HepG2 (cell line): ENCODE data around the gene GPR12. TPM values are rescaled to one million over a fixed set of nuclear protein-coding genes. Genes with fewer than 3 reads are reported as not detected.

Experiments
- ATAC-seq: fragments of 200-7000 bp; cut with Tn5 transposase; 3 replicates; pipeline ENCODE4 v1.9.1; 2020; ENCODE audit warnings: mild to moderate bottlenecking, moderate library complexity
- BruUV-seq: library from RNA; stranded (reverse); fragments of 400-500 nt; replicated peaks from 2 replicates; lab custom pipeline; 2021; lab: Mats Ljungman, UMichigan
- CTCF ChIA-PET: fragments of 300-600 bp; formaldehyde crosslinking; extraction: SDS; loops from one replicate; lab custom pipeline; 2021; ENCODE audit warnings: low total read pairs, inconsistent platforms, low intra/inter-chr PET ratio; lab: Yijun Ruan, JAX
- POLR2A ChIA-PET: fragments of 350-600 bp; sonication (Branson Sonifier 250); formaldehyde crosslinking; loops from one replicate; lab custom pipeline; 2020; ENCODE audit warnings: antibody characterized with exemption, inconsistent platforms; lab: Yijun Ruan, JAX
- DNase-seq: peaks from one replicate; pipeline ENCODE4 v3.0.0-alpha.2; 2015; ENCODE audit warnings: low spot score
- FAIRE-seq: peaks from 3 replicates; lab custom pipeline; 2011; peaks lifted over from hg19 to GRCh38; lab: Jason Lieb, UNC
- H2AFZ ChIP-seq: one replicate; pipeline ENCODE4 v1.6.1; 2011; ENCODE audit warnings: low read length, inconsistent platforms
- H3K27ac ChIP-seq: fragments of 300-600 bp; 3 replicates; pipeline ENCODE4 v1.8.0; 2011; ENCODE audit warnings: mixed run types, mild to moderate bottlenecking, mixed read lengths, low read length, inconsistent platforms; ENCODE audit not compliant: insufficient read depth; ENCODE audit errors: extremely low read length
- H3K27me3 ChIP-seq, 2 experiments: fragments of 200-600 bp in 1 of 2; 2 replicates in 1 of 2; 3 replicates in 1 of 2; pipeline versions ENCODE4 v1.6.0 to v1.8.0; 2011; ENCODE audit warnings: low read length in 2 of 2, mild to moderate bottlenecking in 2 of 2, moderate library complexity in 2 of 2, inconsistent platforms in 1 of 2; ENCODE audit not compliant: insufficient read depth in 2 of 2, control insufficient read depth in 1 of 2
- H3K36me3 ChIP-seq, 2 experiments: fragments of 200-600 bp in 1 of 2; replicated peaks in 1 of 2; 2 replicates in 1 of 2; 3 replicates in 1 of 2; pipeline versions ENCODE4 v1.5.1 to v1.8.0; 2011; ENCODE audit warnings: low read length in 2 of 2, inconsistent platforms in 1 of 2; ENCODE audit not compliant: insufficient read depth in 2 of 2, control insufficient read depth in 1 of 2
- H3K4me1 ChIP-seq: 2 replicates; pipeline ENCODE4 v1.5.1; 2012; ENCODE audit warnings: low read length, inconsistent platforms; ENCODE audit not compliant: insufficient read depth
- H3K4me2 ChIP-seq: 2 replicates; pipeline ENCODE4 v1.6.0; 2011; ENCODE audit warnings: low read depth, low read length, inconsistent platforms
- H3K4me3 ChIP-seq, 3 experiments: fragments of 200-600 bp in 1 of 3; sonication (generic), shearing (Covaris generic) in 1 of 3; replicated peaks in 1 of 3; 2 replicates each; pipeline ENCODE4 v1.5.1; 2011 to 2016; ENCODE audit warnings: low read length in 3 of 3, inconsistent platforms in 2 of 3, low read depth in 2 of 3, mild to moderate bottlenecking in 2 of 3, control low read depth in 1 of 3, mixed read lengths in 1 of 3; ENCODE audit not compliant: insufficient read depth in 1 of 3
- H3K79me2 ChIP-seq: one replicate; pipeline ENCODE4 v1.6.1; 2011; ENCODE audit warnings: low read length, inconsistent platforms; ENCODE audit not compliant: insufficient read depth
- H3K9ac ChIP-seq: 2 replicates; pipeline ENCODE4 v1.6.0; 2011; ENCODE audit warnings: mild to moderate bottlenecking, low read depth, low read length, inconsistent platforms; ENCODE audit not compliant: insufficient read depth
- H3K9me3 ChIP-seq: 2 replicates; pipeline ENCODE4 v1.5.1; 2012; ENCODE audit warnings: mild to moderate bottlenecking, low read length
- H4K20me1 ChIP-seq: 2 replicates; pipeline ENCODE4 v1.6.0; 2011; ENCODE audit warnings: inconsistent platforms, mild to moderate bottlenecking, low read length, moderate library complexity; ENCODE audit not compliant: insufficient read depth
- MTA1 ChIP-seq: sonication (generic); formaldehyde crosslinking; IDR thresholded peaks from 2 replicates; pipeline ENCODE4 v1.4.0; 2020; ENCODE audit warnings: missing genetic modification reagents, mild to moderate bottlenecking, borderline replicate concordance
- NCOR1 ChIP-seq: fragments of 200-600 bp; sonication (generic); IDR thresholded peaks from 2 replicates; pipeline ENCODE4 v1.7.0; 2017; ENCODE audit warnings: antibody characterized with exemption, low read length, borderline replicate concordance
- RAD51 ChIP-seq: fragments of 450-650 bp; IDR thresholded peaks from 2 replicates; pipeline ENCODE4 v1.6.1; 2016; ENCODE audit warnings: borderline replicate concordance
- RFX3 ChIP-seq: IDR thresholded peaks from 2 replicates; pipeline ENCODE4 v1.6.1; 2016; ENCODE audit warnings: missing biosample characterization, missing genetic modification reagents
- TRIM24 ChIP-seq: sonication (generic); formaldehyde crosslinking; IDR thresholded peaks from 2 replicates; pipeline ENCODE4 v1.8.0; 2022; ENCODE audit warnings: mild to moderate bottlenecking, missing genetic modification reagents
- ZFP36 ChIP-seq: fragments of 150-350 bp; IDR thresholded peaks from 2 replicates; pipeline ENCODE4 v1.6.1; 2018; ENCODE audit warnings: borderline replicate concordance, low read length, low read depth; ENCODE audit not compliant: partially characterized antibody
- ZNF547 ChIP-seq: sonication (generic); formaldehyde crosslinking; IDR thresholded peaks from 2 replicates; pipeline ENCODE4 v1.5.1; 2020; ENCODE audit warnings: mild to moderate bottlenecking, missing genetic modification reagents
- ZNF614 ChIP-seq: IDR thresholded peaks from 2 replicates; pipeline ENCODE4 v1.6.1; 2018; ENCODE audit warnings: missing biosample characterization, missing genetic modification reagents, inconsistent platforms, borderline replicate concordance
- ZNF713 ChIP-seq: sonication (generic); formaldehyde crosslinking; IDR thresholded peaks from 2 replicates; pipeline ENCODE4 v1.4.0; 2020; ENCODE audit warnings: mild to moderate bottlenecking, missing genetic modification reagents
- ZNF879 ChIP-seq: sonication (generic); formaldehyde crosslinking; IDR thresholded peaks from 2 replicates; pipeline ENCODE4 v1.8.1; 2023; ENCODE audit warnings: missing genetic modification reagents
- WGBS: methylation state at CpG from one replicate; pipeline ENCODE4 v1.1.6; 2017; ENCODE audit warnings: low lambda C conversion rate; 5-methylcytosine and 5-hydroxymethylcytosine counted together
- in situ Hi-C: cut with HindIII; loops from 2 replicates; pipeline ENCODE4 v1.10.0; 2017; ENCODE audit warnings: low pct_unique_long_range_greater_than_20kb; ENCODE audit not compliant: extremely low pct_ligation_motif_present
- intact Hi-C: fragments of 100-400 bp; cut with micrococcal nuclease; formaldehyde crosslinking; loops from one replicate; pipeline ENCODE4 v1.10.0; 2022; ENCODE audit not compliant: unreplicated experiment
- polyA plus RNA-seq, 8 experiments: library from polyadenylated mRNA; depleted of rRNA in 3 of 8; stranded (reverse) in 7 of 8; unstranded in 1 of 8; fragments of >200 nt; fragmentation: Illumina TruSeq in 4 of 8; extraction: Trizol in 4 of 8; gene quantifications; 2 replicates each; pipeline versions ENCODE4 v1.2.1 to v1.2.3, GENCODE V29; 2011 to 2016; ENCODE audit warnings: low read depth in 4 of 8, missing spikeins in 1 of 8, mixed read lengths in 1 of 8; ENCODE audit not compliant: insufficient read depth in 1 of 8
- total RNA-seq, 5 experiments: library from RNA; depleted of rRNA; stranded (reverse); fragments of >200 nt; fragmentation: Illumina TruSeq; extraction: Trizol; gene quantifications; 2 replicates each; pipeline ENCODE4 v1.2.3, GENCODE V29; 2016; ENCODE audit warnings: low read depth in 1 of 5
- TF ChIP-seq, protein P1 (sequence below): sonication (generic); formaldehyde crosslinking; IDR thresholded peaks from 2 replicates; pipeline ENCODE4 v1.5.1; 2020; ENCODE audit warnings: missing genetic modification reagents, mild to moderate bottlenecking, borderline replicate concordance

The GPR12 gene
- total and polyA plus RNA-seq, 2 of the 13 experiments (the other 11 are each of a cell fraction or from before 2014, with no cell fraction given), result not detected

DNA sequence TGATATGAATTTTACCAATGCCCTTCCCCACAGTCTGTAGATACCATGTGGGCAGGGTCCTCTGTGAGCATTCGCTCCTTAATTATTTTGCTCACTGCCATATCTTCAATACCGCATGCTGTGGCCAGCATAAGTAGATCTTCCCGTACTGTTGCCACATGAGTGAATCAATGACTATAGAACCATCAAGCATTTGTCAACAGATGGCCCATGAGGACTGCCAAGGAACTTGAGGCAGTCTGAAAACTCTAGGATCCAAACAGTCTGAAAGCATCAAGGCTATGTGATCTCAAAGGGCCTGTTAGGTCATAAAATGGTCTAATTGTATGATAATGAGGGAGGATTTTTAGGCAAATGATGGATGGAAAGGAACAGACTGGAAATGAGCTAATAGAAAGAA lies 27.4 kb upstream of the GPR12 start:
- 19% methylated on average over 3 of the region's 3 CpGs for WGBS
- CTCF ChIA-PET, result no interaction called here
- Histone ChIP-seq H3K4me1 (no peaks in the 10 kb centered on the region), H3K4me3 (no peak overlapping the region), H3K27ac (no peak overlapping the region), H3K79me2 (no peaks in the 10 kb centered on the region), H3K36me3 (no peaks in the 10 kb centered on the region), H3K9me3 (no peaks in the 10 kb centered on the region), H3K4me2 (no peak overlapping the region), H4K20me1 (no peaks in the 10 kb centered on the region), H3K9ac (no peak overlapping the region), H3K27me3 (peaks cover 2 to 28% of the 10 kb centered on the region in 2 experiments), H2AFZ (no peak overlapping the region)
- POLR2A ChIA-PET, result no interaction called here
- intact Hi-C loops, result no loop called here
- no TSS peak for BruUV-seq
- FAIRE-seq, result no peak
- in situ Hi-C loops, result no loop called here
- ATAC-seq, result no peak
- TF ChIP-seq MTA1 (CRISPR knock-in tag), result no peak
- TF ChIP-seq ZNF713 (CRISPR knock-in tag), result no peak
- no peak for TF ChIP-seq RFX3
- TF ChIP-seq, protein P1, sequence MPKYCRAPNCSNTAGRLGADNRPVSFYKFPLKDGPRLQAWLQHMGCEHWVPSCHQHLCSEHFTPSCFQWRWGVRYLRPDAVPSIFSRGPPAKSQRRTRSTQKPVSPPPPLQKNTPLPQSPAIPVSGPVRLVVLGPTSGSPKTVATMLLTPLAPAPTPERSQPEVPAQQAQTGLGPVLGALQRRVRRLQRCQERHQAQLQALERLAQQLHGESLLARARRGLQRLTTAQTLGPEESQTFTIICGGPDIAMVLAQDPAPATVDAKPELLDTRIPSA (CRISPR knock-in tag), result no peak
- no peak for TF ChIP-seq ZFP36
- TF ChIP-seq ZNF879 (CRISPR knock-in tag), result no peak
- no peak for TF ChIP-seq NCOR1
- no peak for TF ChIP-seq ZNF547
- TF ChIP-seq RAD51, result no peak
- TF ChIP-seq TRIM24 (CRISPR knock-in tag), result no peak
- TF ChIP-seq ZNF614, result no peak
- no peak for DNase-seq
